Breast epithelium (tissue), 3 donors: ENCODE measurements around the gene PRDM16.

Experiments
- POLR2AphosphoS5 ChIP-seq, 3 donors: sonication (generic); formaldehyde crosslinking; IDR thresholded peaks; one replicate each; pipeline ENCODE4 v1.6.1; 2017; ENCODE audit warnings: antibody characterized with exemption in 3 of 3
- TF ChIP-seq, protein P1 (sequence below), 3 donors: fragments of 450-650 bp; IDR thresholded peaks; one replicate each; pipeline ENCODE4 v1.5.1; 2016 to 2017; ENCODE audit warnings: antibody characterized with exemption in 3 of 3, mild to moderate bottlenecking in 3 of 3, moderate library complexity in 3 of 3

DNA sequence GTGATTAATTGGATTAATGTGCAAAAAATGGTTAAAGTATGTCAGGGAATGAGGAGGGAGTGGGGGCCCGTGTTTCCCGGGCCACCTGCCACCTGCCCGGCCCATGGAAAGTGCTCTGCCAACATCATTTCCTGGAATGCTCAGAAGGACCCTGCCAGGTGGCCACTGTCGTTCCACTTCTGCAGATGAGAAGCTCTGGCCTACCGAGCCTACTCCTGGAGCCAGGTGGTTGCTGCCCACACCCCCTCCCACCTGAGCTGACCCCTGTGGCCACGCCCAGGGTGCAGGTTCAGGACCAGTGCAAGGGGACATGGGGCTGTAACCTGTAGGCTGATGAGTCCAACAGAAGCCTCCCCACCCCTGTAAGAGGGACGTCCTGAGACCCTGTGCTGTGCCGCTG lies 99.7 kb downstream of the PRDM16 start:
- TF ChIP-seq POLR2AphosphoS5 (IDR thresholded peaks at IDR 0.05) = no peak
- TF ChIP-seq, protein P1, sequence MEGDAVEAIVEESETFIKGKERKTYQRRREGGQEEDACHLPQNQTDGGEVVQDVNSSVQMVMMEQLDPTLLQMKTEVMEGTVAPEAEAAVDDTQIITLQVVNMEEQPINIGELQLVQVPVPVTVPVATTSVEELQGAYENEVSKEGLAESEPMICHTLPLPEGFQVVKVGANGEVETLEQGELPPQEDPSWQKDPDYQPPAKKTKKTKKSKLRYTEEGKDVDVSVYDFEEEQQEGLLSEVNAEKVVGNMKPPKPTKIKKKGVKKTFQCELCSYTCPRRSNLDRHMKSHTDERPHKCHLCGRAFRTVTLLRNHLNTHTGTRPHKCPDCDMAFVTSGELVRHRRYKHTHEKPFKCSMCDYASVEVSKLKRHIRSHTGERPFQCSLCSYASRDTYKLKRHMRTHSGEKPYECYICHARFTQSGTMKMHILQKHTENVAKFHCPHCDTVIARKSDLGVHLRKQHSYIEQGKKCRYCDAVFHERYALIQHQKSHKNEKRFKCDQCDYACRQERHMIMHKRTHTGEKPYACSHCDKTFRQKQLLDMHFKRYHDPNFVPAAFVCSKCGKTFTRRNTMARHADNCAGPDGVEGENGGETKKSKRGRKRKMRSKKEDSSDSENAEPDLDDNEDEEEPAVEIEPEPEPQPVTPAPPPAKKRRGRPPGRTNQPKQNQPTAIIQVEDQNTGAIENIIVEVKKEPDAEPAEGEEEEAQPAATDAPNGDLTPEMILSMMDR (IDR thresholded peaks at IDR 0.05) = no peak
